ENCODE data around the gene PHKB.

Gene PHKB

DNA sequence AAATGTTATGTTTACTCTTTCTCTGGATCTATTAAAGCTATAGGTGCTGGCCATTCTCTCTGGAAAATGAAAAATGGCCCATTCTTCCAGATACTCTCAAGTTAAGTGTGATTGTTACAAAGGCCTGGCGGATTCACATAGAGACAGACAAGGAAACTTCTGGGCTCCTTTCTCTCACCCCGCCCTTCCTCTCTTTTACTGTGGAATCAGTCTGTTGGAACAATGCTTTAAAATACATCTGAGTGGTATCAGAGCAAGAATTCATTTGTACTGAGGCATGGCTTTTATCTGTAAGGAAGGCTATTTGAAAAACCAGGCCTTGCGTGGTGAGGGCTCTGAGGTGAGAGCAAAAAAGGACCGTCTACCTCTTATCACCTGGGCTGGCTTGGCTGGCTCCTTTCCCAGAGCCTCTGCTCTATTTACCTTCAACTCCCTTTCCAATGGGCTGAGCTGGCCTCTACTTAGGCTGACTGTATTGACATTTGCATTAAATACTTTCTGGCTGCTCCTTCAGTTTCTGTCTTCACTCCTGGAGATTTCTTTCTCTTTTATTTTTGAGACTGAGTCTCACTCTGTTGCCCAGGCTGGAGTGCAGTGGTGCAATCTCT is 274.0 kb downstream of the PHKB start:
- no peak for DNase-seq

DNA sequence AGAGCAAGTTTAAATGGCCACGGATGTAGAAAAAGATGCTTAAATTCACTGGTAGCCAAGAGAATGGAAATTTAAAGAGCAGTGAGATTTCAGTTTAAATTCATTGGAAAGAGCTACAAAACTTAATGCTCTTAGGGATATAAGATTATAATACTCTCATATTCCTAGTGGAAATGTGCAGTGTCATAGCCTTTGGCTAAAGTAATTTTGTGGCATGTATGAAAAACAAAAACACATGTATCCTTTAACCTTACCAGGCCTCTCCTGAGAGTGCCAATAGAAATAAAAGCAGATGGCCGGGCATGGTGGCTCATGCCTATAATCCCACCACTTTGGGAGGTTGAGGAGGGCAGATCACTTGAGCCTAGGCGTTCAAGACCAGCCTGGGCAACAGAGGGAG is 289.2 kb downstream of the PHKB start:
- DNase-seq: no peak
